HepG2 (cell line): ENCODE measurements around the gene ZDHHC13. TPM values are rescaled to one million over a fixed set of nuclear protein-coding genes. Genes with fewer than 3 reads are reported as not detected.

Experiments used
- ATAC-seq: fragments of 200-7000 bp; cut with Tn5 transposase; 3 replicates; pipeline ENCODE4 v1.9.1; 2020; ENCODE audit warnings: mild to moderate bottlenecking, moderate library complexity
- BruUV-seq: library from RNA; stranded (reverse); fragments of 400-500 nt; replicated peaks from 2 replicates; lab custom pipeline; 2021; lab: Mats Ljungman, UMichigan
- CTCF ChIA-PET: fragments of 300-600 bp; formaldehyde crosslinking; extraction: SDS; loops from one replicate; lab custom pipeline; 2021; ENCODE audit warnings: low total read pairs, inconsistent platforms, low intra/inter-chr PET ratio; lab: Yijun Ruan, JAX
- POLR2A ChIA-PET: fragments of 350-600 bp; sonication (Branson Sonifier 250); formaldehyde crosslinking; loops from one replicate; lab custom pipeline; 2020; ENCODE audit warnings: antibody characterized with exemption, inconsistent platforms; lab: Yijun Ruan, JAX
- DNase-seq: peaks from one replicate; pipeline ENCODE4 v3.0.0-alpha.2; 2015; ENCODE audit warnings: low spot score
- FAIRE-seq: peaks from 3 replicates; lab custom pipeline; 2011; peaks lifted over from hg19 to GRCh38; lab: Jason Lieb, UNC
- H2AFZ ChIP-seq: one replicate; pipeline ENCODE4 v1.6.1; 2011; ENCODE audit warnings: low read length, inconsistent platforms
- H3K27ac ChIP-seq: fragments of 300-600 bp; 3 replicates; pipeline ENCODE4 v1.8.0; 2011; ENCODE audit warnings: mixed run types, mild to moderate bottlenecking, mixed read lengths, low read length, inconsistent platforms; ENCODE audit not compliant: insufficient read depth; ENCODE audit errors: extremely low read length
- H3K27me3 ChIP-seq, 2 experiments: fragments of 200-600 bp in 1 of 2; 2 replicates in 1 of 2; 3 replicates in 1 of 2; pipeline versions ENCODE4 v1.6.0 to v1.8.0; 2011; ENCODE audit warnings: low read length in 2 of 2, mild to moderate bottlenecking in 2 of 2, moderate library complexity in 2 of 2, inconsistent platforms in 1 of 2; ENCODE audit not compliant: insufficient read depth in 2 of 2, control insufficient read depth in 1 of 2
- H3K36me3 ChIP-seq, 2 experiments: fragments of 200-600 bp in 1 of 2; replicated peaks in 1 of 2; 2 replicates in 1 of 2; 3 replicates in 1 of 2; pipeline versions ENCODE4 v1.5.1 to v1.8.0; 2011; ENCODE audit warnings: low read length in 2 of 2, inconsistent platforms in 1 of 2; ENCODE audit not compliant: insufficient read depth in 2 of 2, control insufficient read depth in 1 of 2
- H3K4me1 ChIP-seq: 2 replicates; pipeline ENCODE4 v1.5.1; 2012; ENCODE audit warnings: low read length, inconsistent platforms; ENCODE audit not compliant: insufficient read depth
- H3K4me2 ChIP-seq: 2 replicates; pipeline ENCODE4 v1.6.0; 2011; ENCODE audit warnings: low read depth, low read length, inconsistent platforms
- H3K4me3 ChIP-seq, 3 experiments: fragments of 200-600 bp in 1 of 3; sonication (generic), shearing (Covaris generic) in 1 of 3; replicated peaks in 1 of 3; 2 replicates each; pipeline ENCODE4 v1.5.1; 2011 to 2016; ENCODE audit warnings: low read length in 3 of 3, inconsistent platforms in 2 of 3, low read depth in 2 of 3, mild to moderate bottlenecking in 2 of 3, control low read depth in 1 of 3, mixed read lengths in 1 of 3; ENCODE audit not compliant: insufficient read depth in 1 of 3
- H3K79me2 ChIP-seq: one replicate; pipeline ENCODE4 v1.6.1; 2011; ENCODE audit warnings: low read length, inconsistent platforms; ENCODE audit not compliant: insufficient read depth
- H3K9ac ChIP-seq: 2 replicates; pipeline ENCODE4 v1.6.0; 2011; ENCODE audit warnings: mild to moderate bottlenecking, low read depth, low read length, inconsistent platforms; ENCODE audit not compliant: insufficient read depth
- H3K9me3 ChIP-seq: 2 replicates; pipeline ENCODE4 v1.5.1; 2012; ENCODE audit warnings: mild to moderate bottlenecking, low read length
- H4K20me1 ChIP-seq: 2 replicates; pipeline ENCODE4 v1.6.0; 2011; ENCODE audit warnings: inconsistent platforms, mild to moderate bottlenecking, low read length, moderate library complexity; ENCODE audit not compliant: insufficient read depth
- DMAP1 ChIP-seq: IDR thresholded peaks from 2 replicates; pipeline ENCODE4 v1.6.1; 2016
- MIER2 ChIP-seq: IDR thresholded peaks from 2 replicates; pipeline ENCODE4 v1.6.1; 2016; ENCODE audit warnings: missing biosample characterization, missing genetic modification reagents
- SMYD3 ChIP-seq: sonication (generic); formaldehyde crosslinking; IDR thresholded peaks from 2 replicates; pipeline ENCODE4 v1.8.1; 2023; ENCODE audit warnings: mild to moderate bottlenecking, missing genetic modification reagents
- TGIF2 ChIP-seq: IDR thresholded peaks from 2 replicates; pipeline ENCODE4 v1.6.1; 2016; ENCODE audit warnings: control low read depth, missing compliant biosample characterization
- TMF1 ChIP-seq: sonication (generic); formaldehyde crosslinking; IDR thresholded peaks from 2 replicates; pipeline ENCODE4 v1.8.1; 2022; ENCODE audit warnings: low read depth, missing genetic modification reagents
- ZNF672 ChIP-seq: sonication (generic); formaldehyde crosslinking; IDR thresholded peaks from 2 replicates; pipeline ENCODE4 v1.8.1; 2022; ENCODE audit warnings: missing genetic modification reagents
- in situ Hi-C: cut with HindIII; loops from 2 replicates; pipeline ENCODE4 v1.10.0; 2017; ENCODE audit warnings: low pct_unique_long_range_greater_than_20kb; ENCODE audit not compliant: extremely low pct_ligation_motif_present
- intact Hi-C: fragments of 100-400 bp; cut with micrococcal nuclease; formaldehyde crosslinking; loops from one replicate; pipeline ENCODE4 v1.10.0; 2022; ENCODE audit not compliant: unreplicated experiment
- polyA plus RNA-seq, 8 experiments: library from polyadenylated mRNA; depleted of rRNA in 3 of 8; stranded (reverse) in 7 of 8; unstranded in 1 of 8; fragments of >200 nt; fragmentation: Illumina TruSeq in 4 of 8; extraction: Trizol in 4 of 8; gene quantifications; 2 replicates each; pipeline versions ENCODE4 v1.2.1 to v1.2.3, GENCODE V29; 2011 to 2016; ENCODE audit warnings: low read depth in 4 of 8, missing spikeins in 1 of 8, mixed read lengths in 1 of 8; ENCODE audit not compliant: insufficient read depth in 1 of 8
- total RNA-seq, 5 experiments: library from RNA; depleted of rRNA; stranded (reverse); fragments of >200 nt; fragmentation: Illumina TruSeq; extraction: Trizol; gene quantifications; 2 replicates each; pipeline ENCODE4 v1.2.3, GENCODE V29; 2016; ENCODE audit warnings: low read depth in 1 of 5
- TF ChIP-seq, protein P1 (sequence below): sonication (generic); formaldehyde crosslinking; IDR thresholded peaks from 2 replicates; pipeline ENCODE4 v1.5.0; 2020; ENCODE audit warnings: missing genetic modification reagents
- TF ChIP-seq, protein P2 (sequence below): sonication (generic); formaldehyde crosslinking; IDR thresholded peaks from 2 replicates; pipeline ENCODE4 v1.8.1; 2023; ENCODE audit warnings: mild to moderate bottlenecking, missing genetic modification reagents
- TF ChIP-seq, protein P3 (sequence below), 2 experiments: sonication (generic) in 1 of 2; formaldehyde crosslinking in 1 of 2; IDR thresholded peaks; 2 replicates each; pipeline versions ENCODE4 v1.5.1 to v1.6.1; 2011 to 2020; ENCODE audit warnings: borderline replicate concordance in 1 of 2, low read depth in 1 of 2, low read length in 1 of 2, mild to moderate bottlenecking in 1 of 2, missing genetic modification reagents in 1 of 2, moderate library complexity in 1 of 2

Gene ZDHHC13
- total and polyA plus RNA-seq, 2 of the 13 experiments (the other 11 are each of a cell fraction or from before 2014, with no cell fraction given): 10.9 to 11.8 TPM

DNA sequence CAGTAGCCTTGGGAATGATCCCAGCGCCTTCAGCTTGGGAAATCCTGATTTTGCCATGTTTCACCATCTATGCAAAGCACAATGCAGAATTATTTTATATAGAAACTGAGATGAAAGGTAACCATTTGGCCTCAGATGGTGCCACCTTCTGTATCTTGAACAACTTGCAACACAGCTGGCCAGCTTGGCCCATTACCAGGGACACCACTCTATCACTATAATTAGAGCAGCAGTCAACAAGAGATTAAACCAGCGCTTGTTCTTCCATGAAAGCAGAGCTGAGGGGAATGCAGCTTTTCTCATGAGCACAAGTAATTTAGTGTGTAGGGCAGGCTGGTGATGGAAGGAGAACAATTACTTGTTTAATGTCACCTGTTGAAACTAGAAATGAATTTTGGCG lies 6.7 kb upstream of the ZDHHC13 start (continued):
- TF ChIP-seq, protein P1, sequence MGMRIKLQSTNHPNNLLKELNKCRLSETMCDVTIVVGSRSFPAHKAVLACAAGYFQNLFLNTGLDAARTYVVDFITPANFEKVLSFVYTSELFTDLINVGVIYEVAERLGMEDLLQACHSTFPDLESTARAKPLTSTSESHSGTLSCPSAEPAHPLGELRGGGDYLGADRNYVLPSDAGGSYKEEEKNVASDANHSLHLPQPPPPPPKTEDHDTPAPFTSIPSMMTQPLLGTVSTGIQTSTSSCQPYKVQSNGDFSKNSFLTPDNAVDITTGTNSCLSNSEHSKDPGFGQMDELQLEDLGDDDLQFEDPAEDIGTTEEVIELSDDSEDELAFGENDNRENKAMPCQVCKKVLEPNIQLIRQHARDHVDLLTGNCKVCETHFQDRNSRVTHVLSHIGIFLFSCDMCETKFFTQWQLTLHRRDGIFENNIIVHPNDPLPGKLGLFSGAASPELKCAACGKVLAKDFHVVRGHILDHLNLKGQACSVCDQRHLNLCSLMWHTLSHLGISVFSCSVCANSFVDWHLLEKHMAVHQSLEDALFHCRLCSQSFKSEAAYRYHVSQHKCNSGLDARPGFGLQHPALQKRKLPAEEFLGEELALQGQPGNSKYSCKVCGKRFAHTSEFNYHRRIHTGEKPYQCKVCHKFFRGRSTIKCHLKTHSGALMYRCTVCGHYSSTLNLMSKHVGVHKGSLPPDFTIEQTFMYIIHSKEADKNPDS (CRISPR knock-in tag): no peak
- TF ChIP-seq TMF1 (CRISPR knock-in tag) (no peak), SMYD3 (CRISPR knock-in tag) (no peak), TGIF2 (CRISPR knock-in tag) (no peak), DMAP1 (no peak)
- TF ChIP-seq, protein P2, sequence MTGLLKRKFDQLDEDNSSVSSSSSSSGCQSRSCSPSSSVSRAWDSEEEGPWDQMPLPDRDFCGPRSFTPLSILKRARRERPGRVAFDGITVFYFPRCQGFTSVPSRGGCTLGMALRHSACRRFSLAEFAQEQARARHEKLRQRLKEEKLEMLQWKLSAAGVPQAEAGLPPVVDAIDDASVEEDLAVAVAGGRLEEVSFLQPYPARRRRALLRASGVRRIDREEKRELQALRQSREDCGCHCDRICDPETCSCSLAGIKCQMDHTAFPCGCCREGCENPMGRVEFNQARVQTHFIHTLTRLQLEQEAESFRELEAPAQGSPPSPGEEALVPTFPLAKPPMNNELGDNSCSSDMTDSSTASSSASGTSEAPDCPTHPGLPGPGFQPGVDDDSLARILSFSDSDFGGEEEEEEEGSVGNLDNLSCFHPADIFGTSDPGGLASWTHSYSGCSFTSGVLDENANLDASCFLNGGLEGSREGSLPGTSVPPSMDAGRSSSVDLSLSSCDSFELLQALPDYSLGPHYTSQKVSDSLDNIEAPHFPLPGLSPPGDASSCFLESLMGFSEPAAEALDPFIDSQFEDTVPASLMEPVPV: no peak
- TF ChIP-seq, all 625 proteins: peak for 0

DNA sequence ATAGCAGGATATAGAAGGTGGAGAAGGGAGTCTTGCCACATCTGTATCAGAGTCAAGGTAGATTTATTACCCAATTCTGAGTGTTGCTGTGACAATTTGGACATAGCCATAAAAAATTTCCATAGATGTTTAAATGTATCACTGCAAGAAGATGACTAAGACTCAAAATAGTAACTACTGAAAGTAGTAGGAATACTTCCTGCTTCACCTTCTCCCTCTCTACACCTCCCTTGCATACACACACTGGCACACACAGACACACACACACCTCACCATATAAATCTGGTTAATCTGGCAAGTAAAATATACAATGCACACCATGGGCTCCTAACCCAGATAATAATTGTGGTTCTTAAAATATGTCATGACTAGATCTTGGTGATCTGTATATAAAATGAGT lies 5.2 kb upstream of the ZDHHC13 start:
- Histone ChIP-seq H3K27me3 (peaks cover 0 to 19% of the 10 kb centered on the region in 2 experiments; a peak in 3 of 5 replicates), H3K9ac (no peak overlapping the region), H3K79me2 (no peaks in the 10 kb centered on the region), H3K4me2 (no peak overlapping the region), H3K4me1 (peaks cover 6% of the 10 kb centered on the region; the same call in 1 of the 2 replicates), H2AFZ (no peak overlapping the region), H3K4me3 (no peak overlapping the region), H3K27ac (no peak overlapping the region), H3K9me3 (no peaks in the 10 kb centered on the region), H3K36me3 (no peaks in the 10 kb centered on the region), H4K20me1 (no peaks in the 10 kb centered on the region)
- ATAC-seq (no peak), DNase-seq (no peak), FAIRE-seq (no peak)
- in situ Hi-C loops (no loop called here), intact Hi-C loops (no loop called here)
- BruUV-seq: no TSS peak
- TF ChIP-seq ZNF672 (CRISPR knock-in tag) (no peak), MIER2 (CRISPR knock-in tag) (no peak)
- TF ChIP-seq, protein P3, sequence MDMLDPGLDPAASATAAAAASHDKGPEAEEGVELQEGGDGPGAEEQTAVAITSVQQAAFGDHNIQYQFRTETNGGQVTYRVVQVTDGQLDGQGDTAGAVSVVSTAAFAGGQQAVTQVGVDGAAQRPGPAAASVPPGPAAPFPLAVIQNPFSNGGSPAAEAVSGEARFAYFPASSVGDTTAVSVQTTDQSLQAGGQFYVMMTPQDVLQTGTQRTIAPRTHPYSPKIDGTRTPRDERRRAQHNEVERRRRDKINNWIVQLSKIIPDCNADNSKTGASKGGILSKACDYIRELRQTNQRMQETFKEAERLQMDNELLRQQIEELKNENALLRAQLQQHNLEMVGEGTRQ (IDR thresholded peaks at IDR 0.05; ENCODE audit: low read depth, low read length): no peak
- TF ChIP-seq, protein P3 (CRISPR knock-in tag; IDR thresholded peaks at IDR 0.05; ENCODE audit: borderline replicate concordance): no peak
- ChIA-PET CTCF (no interaction called here), POLR2A (no interaction called here)
